NCI-H2171 treated with DMSO at 0.1 percent for 48 hours (cell line): ENCODE data around the gene CABLES1.
A peak's percentile ranks its signal among the peaks of the same experiment; 100 is the strongest.

Experiments used
- DNase-seq: peaks from one replicate; lab custom pipeline; 2025; lab: John Stamatoyannopoulos, UW

Gene CABLES1

DNA sequence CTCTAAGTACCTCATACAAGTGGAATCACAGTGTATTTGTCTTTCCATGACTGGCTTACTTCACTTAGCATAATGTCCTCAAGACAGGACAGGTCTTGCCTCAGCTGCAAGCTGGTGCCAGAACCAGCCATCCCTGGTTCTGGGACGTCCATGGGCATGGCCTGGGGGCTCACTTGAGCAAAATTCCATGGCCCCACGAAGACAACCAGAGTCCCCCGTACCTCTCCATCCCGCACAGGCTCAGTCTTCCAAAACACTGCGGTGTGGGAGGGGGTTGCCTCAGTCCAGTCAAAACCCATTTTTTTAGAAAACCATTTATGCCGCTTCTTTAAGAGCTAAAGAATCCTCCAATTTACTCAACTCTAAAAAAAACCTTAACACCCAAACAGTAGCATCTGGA is 21.7 kb upstream of the CABLES1 start:
- DNase-seq = no peak

DNA sequence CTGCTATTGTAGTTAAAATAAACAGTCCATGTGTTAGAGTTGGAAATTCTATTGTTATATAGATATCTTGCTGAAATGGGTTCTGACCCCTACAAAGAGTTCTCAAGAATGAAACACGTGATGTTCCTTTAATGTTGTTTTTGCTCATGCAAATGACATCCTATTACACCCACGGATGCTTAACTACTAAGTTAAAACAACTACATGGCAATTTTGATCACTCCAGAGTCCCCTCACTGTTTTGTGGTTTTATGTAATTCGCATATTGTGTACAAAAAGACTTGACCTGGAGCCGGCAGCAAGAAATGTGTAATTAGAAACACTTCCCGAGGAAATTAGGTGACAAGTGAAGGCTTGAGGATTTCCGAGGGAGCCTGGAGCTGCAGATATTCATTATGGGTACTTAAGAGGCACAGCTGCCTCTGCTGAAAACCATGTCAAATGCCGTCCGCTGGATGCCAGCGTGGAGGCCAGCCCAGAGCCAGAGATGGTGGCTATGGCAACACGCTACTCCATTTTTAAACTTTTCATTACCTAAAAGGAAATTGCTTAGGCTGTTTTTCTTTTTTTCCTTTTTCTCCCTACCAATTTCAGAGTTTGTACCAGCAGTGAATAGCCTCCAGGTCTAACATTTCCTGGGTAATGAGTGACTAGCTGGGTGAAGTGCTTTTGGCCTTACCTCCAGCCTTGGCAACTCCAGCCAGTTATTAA is 21.0 kb upstream of the CABLES1 start:
- DNase-seq = no peak

DNA sequence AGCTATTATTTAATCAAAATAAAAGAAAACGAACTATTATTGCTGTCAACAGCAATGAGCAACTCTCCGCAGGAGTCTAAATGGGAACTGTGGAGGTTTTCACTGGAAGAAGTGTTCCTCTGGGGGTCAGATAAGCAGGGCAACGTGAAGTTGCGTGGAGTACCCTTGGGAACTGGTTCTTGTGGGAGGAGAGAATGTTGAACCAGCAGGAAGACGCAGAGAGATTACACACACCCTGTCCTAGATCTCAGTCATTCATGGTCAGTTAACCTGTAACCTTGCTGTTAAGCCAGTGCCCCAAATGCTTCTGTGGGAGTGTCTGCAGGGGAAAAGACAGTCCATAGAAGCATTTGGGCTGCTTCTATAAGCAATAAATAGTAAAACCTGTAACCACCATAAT is 20.4 kb upstream of the CABLES1 start:
- no peak for DNase-seq

DNA sequence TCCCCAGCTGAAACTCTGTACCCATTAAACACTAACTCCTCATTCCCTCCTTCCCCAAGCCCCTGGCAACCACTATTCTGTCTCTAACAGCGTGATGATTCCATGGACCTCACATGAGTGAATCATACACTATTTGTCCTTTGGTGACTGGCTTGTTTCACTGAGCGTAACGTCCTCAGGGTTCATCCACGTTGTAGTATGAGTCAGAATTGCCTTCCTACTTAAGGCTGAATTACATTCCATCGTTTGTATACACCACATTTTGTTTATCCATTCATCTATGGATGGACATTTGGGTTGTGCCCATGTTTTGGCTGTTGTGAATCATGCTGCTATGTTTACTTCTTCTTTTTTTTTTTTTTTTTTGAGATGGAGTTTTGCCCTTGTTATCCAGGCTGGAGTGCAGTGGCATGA is 19.6 kb upstream of the CABLES1 start:
- DNase-seq = no peak

DNA sequence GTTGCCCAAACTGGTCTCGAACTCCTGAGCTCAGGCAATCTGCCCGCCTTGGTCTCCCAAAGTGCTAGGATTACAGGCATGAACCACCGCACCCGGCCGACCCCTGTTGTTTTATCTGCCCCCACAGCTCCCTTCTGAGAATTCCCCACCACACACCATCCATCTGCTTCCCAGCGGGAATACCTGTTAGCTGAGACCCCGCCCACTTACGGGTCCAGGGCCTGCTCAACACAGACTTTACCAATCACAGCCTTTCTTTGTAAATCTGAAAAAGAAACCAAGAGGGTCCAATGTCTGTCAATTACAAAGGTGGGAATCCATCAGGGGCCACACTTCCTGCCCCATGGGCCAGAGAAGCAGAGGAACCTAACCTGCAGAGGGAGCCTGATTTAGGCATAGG is 14.2 kb upstream of the CABLES1 start:
- DNase-seq = peak; percentile 15

DNA sequence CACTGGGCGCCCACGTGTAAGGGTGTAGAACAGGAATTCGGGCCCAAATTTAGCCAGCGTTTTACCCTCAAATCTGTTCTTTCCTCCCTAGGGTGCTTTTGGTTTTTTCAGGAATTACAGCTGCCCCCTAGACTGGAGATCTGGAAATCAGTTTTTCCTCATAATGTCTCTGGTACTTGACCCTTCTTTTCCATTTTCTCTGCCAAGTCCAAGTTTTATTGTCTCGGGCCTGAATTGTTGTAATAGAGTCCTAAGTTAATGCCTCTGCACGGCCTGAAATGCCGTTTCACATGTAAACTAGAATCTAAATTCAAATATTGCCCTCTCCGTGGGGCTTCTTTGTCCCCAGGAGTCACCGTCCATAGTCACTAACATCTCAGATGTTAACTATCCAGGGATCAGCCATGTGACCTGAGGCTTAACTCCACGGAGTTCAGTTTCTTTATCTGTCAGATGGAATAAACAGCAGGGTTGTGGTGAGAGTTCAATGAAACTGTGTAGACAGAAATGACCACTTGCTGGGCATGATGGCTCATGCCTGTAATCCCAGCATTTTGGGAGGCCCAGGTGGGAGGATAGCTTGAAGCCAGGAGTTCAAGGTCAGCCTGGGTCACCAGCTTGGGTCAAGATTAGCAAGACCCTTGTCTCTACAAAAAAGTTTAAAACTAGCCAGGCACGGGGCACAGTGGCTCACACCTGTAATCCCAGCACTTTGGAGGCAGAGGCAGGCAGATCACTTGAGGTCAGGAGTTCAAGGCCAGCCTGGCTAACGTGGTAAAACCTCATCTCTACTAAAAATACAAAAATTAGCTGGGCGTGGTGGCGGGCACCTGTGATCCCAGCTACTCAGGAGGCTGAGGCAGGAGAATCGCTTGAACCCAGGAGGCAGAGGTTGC is 12.7 kb upstream of the CABLES1 start:
- DNase-seq = no peak

DNA sequence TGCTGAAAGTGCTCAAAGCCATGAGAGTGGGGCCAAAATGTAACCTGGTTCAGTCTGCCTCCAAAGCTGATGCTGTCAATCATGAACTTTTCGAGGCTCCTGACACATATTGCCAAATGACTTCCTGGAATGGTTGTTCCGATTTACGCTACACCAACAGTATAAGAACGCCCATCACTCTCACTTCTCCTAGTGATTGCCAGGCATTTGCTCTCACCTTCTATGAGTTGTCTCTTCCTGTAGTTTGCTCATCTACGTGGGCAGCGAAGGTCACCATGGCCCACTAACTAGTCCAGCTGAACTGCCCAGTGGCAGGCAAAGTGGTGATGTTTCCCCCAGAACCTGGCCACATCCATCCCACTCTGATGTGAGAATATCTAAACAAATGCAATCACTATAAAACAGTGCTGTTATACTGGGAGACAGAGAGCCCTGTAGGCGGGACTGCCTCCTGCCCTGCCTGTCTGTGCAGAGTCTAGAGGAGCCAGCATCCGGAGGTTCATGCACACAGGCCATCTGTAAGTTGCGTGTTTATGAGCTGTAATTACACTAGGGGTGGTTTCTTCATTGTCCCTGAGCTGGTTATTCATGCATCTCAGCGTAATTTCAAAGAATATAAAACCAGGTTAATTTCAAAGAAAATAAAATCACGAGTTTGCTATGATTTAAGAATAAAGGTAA is 8.8 kb upstream of the CABLES1 start:
- no peak for DNase-seq

DNA sequence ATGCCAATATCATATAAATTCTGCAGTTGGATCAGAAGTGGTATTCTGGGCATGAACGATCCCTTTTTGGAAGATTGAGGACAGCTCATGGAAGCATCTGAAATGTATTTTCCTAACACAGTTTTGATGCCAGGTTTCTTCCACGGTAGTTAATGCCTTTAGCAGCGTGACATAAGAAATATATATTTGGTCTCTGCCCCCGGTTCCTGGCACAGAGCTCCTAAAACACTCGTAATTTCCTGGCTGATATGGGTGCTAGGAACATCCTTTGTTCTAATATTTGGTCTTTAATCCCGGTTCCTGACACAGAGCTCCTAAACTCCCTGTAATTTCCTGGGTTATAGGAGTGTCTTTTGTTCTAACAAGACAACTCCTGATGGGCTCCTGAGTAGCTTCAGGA is 8.2 kb upstream of the CABLES1 start:
- DNase-seq = no peak

DNA sequence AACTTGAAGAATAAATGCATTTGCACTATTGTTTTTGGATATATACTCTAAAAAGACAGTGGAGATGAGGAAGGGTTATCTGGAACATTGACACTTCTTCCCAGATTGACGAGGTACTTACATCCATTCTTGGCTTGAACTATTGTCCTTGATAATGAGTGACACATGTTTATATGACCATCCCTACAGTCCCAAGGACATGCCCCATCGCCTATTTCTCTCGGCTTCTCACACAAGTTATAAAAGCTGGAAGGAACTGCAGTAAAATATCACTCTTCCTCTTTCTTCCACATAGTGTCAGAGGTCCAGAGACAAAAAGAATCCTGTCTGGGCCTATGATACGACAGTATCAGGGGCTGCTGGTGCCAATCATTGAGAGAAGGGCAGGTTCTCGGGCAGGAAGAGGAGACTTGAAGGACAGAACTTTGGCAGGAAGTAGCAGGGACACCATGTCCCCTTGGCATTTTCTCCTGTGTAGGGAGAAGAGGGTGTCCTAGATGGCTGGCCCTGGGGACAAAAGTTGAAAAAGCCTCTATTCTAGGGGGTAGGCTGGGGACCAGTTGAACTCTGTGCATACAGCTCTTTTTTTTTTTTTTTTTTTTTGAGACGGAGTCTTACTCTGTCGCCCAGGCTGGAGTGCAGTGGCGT is 5.8 kb upstream of the CABLES1 start:
- DNase-seq = no peak

DNA sequence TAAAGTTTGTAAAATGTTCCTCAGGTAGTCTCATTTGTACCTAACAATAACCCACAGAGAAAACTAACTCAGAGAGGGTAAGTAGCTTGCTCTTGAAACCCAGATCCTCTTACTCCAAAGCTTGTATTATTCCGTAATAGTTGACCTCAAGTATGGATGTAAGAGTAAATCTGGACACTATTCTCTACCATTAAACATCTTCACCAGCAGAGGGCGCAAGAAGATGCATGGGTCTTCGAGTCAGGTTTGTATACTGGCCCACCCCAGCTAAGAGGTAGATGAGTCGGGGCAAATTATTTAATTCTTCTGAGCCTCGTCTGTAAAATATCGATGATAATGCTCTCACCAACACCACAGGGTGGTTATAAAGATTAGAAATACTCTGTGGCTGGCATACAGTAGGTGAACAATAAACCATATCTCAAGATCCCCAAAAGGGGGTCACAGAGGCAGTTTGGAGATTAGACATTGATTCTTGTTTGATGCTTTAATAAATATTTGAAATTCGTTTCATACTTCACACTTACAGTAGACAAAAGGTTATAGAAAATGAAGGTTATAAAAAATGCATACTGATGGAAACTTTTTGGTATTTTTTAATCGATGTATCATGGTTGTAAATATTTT is 3.5 kb upstream of the CABLES1 start:
- DNase-seq = peak; percentile 50

DNA sequence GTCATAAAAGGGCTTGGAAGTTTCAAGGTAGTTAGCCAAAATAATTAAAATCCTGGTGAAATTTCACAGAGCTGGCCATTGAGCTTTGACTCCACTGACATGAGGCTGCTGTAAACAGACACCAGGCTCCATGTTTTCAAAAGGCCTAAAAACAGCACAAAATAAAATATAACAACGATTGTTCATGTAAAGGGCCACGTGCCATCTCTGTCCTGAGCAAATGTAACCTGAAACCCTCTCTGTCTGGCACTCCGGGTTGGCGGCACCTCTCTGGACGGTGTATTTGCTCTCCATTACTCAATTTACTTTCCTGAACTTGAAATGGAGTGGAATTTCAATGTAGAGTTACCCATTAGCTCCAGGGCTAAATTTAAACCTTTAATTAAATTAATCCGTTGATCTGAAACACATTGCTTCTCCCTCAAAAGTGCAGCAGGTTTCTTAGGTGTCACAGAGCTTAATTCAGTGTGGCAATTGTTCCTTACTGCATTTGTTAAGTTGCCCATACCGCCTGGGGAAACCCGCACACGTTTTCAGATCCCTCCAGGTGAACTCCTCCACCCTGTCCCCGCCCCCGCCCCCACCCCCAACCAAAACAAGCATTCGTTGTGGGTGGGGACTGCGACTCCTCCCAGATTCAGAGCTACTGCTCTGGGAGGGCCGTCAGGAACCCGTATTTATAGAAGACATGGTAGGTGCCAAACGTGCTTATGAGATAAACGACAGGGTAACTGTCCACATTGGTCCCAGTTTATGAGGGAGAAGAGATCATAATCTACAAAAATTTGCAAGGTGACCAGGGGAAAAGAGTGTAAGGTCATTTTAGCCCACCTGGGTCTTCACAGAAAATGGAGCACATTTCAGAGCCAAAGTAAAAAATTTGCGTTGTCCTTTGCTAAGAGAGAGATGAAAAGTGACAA is 1.2 kb upstream of the CABLES1 start:
- peak; percentile 78 for DNase-seq

DNA sequence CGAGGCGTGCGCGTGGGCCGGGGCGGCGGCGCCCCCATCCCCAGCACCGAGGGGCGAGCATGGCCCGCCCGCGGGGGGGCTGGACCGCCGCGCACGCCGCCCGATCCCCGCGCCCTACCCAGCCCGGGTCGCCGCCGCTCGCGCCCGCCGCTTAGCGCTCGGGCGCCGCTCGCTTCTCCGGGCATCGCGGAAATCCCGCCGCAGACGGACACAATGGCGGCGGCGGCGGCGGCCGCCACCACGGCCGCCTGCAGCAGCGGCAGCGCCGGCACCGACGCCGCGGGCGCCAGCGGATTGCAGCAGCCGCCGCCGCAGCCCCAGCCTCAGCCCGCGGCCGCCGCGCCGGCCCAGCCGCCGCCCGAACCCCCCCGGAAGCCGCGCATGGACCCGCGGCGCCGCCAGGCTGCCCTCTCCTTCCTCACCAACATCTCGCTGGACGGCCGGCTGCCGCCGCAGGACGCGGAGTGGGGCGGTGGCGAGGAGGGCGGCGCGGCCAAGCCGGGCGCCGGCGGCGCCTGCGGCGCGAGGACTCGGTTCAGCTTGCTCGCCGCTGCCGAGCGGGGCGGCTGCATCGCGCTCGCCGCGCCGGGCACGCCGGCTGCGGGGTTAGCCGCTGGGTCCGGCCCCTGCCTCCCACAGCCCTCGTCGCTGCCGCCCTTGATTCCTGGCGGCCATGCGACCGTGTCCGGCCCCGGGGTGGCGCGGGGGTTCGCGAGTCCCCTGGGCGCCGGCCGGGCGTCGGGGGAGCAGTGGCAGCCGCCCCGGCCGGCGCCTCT is 453 bp downstream of the CABLES1 start:
- DNase-seq = no peak

DNA sequence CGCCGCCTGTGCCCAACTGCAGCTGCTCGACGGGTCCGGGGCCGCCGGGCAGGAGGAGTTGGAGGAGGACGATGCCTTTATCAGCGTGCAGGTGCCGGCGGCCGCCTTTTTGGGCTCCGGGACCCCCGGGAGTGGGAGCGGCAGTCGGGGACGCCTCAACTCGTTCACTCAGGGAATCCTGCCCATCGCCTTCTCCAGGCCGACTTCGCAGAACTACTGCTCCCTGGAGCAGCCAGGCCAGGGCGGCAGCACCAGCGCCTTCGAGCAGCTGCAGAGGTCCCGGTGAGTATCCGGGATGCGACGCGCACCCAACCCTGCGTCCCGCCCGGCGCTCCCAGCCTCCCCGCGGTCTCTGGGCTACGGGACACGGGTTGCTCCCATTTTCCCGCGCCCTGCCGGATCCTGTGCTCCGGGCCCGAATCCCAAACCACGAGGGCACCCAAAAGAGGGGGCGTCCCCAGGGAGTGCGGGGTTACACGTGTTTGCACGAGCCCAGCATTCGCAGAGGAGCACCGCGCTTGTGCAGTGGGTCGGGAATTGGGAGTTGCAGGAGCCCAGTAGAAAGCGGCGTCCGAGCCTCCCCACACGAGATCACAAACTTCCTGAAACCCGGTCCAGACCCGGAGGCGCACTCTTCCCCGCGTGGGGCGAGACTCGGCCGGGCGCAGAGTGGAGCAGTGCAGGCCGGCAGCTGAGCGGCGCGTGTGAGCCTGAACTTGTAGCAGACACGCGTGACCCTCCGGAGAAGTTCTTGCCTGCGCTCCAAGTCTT is 1.2 kb downstream of the CABLES1 start:
- DNase-seq = no peak

DNA sequence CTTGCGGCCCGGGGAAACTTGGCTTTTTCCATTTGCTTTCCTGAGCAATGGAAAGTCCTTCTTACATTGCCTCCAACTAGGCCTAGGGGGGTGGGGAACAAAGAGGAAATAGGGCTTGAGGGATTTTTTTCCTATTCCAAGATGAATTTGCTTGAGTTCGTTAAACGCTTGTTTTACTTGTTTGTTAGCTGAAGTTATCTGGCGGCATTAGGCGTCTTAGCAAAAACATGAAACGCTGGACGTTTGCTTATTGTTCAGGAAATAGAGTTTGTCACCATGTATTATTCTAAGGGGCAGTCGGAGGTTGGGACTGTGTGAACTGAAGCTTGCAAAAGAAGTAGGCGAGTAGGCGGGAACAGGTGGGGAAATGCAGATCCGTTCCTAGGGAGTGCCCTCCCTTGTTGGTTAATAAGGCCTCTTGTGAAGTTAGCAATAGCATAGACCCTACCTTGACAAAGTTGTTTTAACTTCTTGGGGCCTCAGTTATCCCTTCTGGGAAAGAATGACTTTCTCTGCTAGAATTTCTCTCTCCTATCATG is 1.9 kb downstream of the CABLES1 start:
- no peak for DNase-seq

DNA sequence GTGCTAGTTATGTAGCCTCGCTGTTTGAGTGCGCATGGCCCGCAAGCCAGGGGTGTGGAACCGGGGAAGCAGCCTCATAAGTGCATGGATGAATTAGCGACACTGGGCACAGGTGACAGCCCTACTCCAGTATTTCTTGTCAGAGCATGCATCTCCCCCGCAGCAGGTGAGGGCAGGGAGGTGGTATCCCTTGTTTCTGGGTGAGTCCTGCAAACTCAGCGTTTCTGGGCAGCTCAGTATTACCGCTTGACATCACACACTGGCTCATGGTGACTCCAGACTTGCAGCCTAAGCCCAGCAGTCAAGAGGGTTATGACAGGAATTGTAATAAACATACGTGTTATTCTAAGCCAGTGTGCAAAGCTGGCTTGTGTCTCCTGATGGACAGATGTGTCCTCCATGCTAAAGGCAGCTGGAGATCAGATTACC is 2.5 kb downstream of the CABLES1 start:
- DNase-seq = peak; percentile 34

DNA sequence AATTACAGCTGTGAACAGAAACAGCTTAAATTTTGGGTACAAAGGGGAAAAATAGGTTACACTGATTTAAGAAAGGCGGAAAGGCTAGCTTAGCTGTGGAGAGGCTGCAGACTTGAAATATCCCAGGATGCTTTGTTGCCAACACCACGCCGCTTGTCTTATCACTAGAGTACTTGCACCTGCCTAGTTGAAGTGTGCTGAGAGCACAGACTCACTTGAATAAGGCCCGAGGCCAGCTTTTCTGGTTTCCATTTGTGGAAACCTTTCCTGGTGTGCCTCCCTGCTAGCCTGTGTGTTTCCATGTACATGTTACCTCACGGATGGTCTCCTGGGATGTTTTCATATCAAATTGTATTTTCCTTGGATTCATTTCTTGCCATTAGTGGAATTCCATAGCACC is 3.2 kb downstream of the CABLES1 start:
- DNase-seq = no peak

DNA sequence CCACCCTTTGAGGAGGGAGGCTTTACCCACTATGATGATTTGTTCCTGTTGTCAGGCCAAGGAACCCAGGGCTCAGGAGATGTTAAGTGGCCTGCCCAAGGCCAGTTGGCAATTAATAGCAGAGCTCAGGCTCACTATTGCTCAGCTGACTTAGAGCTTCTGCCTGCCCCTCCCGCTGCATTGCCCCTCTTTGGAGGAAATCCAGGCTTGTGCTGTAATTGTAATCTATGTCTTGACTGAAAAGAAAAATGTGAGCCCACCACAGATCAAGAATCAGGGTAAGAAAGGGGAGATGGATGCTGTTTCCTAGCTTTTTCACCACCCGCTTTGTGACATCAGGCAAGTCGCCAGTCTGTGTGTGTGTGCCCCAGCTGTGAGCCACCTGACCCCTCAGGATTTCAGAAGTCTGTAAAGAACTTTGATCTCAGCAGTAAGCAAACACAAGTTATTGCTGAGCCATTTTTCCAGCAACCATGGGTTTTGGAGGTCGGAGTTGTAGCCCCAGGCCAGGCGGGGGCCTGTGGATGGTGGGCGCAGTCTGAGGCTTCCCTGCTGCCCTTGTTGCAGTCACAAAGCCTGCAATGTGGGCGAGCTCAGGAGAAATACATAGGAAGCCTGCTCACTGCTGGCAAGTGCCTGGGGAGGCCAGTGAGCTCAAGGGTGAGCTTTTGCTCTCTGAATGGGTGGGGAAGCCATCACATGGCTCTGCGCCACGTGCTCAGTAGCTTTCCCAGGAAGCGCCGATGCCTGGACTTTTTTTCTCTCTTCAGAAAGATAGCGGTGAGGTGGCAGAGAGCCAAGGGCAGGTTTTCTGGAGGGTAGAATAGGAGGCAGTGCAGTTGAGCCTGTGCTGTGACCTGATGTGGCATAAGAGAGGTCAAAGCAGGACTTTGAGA is 6.1 kb downstream of the CABLES1 start:
- DNase-seq = peak; percentile 43
